ENCODE data around the gene CEP41. TPM values are rescaled to one million over a fixed set of nuclear protein-coding genes. Genes with fewer than 3 reads are reported as not detected.

Gene CEP41
- polyA plus RNA-seq, 3 donors: 2.9 to 8.5 (median 7.2) TPM

GRCh38 chr7:130395421-130395820 is 45.4 kb downstream of the CEP41 start:
- no CpG with 5 or more reads among the region's 5 CpGs for WGBS (ENCODE audit: insufficient coverage)
- peaks cover 7 to 8% of the 10 kb centered on the region in 2 donors for H3K36me3 Mint-ChIP-seq
- H3K9ac ChIP-seq (ENCODE audit: insufficient read depth, low read length, poor library complexity, severe bottlenecking): no peak overlapping the region

DNA sequence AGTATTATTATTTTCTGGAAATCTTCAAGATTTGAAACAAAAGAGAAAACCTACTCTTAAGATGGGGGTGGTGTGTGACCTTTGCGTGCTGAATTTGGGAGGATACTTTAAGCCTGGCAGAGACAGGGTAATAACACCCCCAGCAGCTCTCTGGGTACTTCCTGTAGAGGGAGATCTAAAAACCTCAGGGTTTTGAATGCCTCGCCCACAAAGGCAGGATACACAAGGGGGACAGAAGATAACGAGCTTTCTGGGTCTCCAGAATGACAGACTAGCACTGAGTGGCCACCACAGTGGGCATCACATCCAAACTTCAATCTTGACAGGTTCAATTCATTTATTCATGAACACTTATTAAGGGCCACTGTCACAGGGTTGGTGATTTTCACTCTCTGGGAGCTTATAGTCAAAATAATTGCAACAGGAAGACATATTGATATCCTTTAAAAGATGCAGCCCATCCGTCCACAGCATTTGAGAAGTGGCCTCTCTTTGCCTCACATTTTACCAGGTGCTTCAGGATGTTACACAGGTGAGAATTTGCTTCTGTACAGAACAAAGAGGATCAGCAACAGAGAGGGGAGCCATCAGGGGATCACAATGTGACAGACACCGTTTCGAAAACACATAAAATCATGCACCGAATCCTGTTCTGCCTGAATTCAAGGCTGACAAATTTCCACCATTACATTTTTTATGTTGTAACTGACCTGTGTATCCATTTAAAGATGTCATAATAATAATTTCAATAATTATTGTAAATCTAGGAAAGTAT is 46.2 kb downstream of the CEP41 start:
- no peak overlapping the region for H2AFZ ChIP-seq (ENCODE audit: insufficient read depth, low read depth, low read length, poor library complexity, severe bottlenecking)
- H3K4me2 ChIP-seq (replicated peaks; ENCODE audit: extremely low read depth, low read length, poor library complexity, severe bottlenecking): peak overlapping the region; percentile 58
- H3K4me3 ChIP-seq (replicated peaks in 1 of 3; ENCODE audit: low read depth in 2 of 3, low read length in 3 of 3): no peak overlapping the region
- Mint-ChIP-seq H3K4me3 (no peak overlapping the region), H3K27me3 (ENCODE audit: low read depth in 3 of 3) (peaks cover 0 to 2% (median 0%) of the 10 kb centered on the region in 3 donors), H3K4me1 (peaks cover 33% of the 10 kb centered on the region), H3K36me3 (peaks cover 3 to 6% of the 10 kb centered on the region in 2 donors), H3K9me3 (no peaks in the 10 kb centered on the region), H3K27ac (peak overlapping the region in 1 of 7 donors; percentile 31)
- no peak overlapping the region for H3K27ac ChIP-seq (ENCODE audit: low read depth in 1 of 2, low read length in 2 of 2)
- peaks cover 22 to 24% of the 10 kb centered on the region in 2 donors for H3K4me1 ChIP-seq (ENCODE audit: control insufficient read depth in 1 of 2, insufficient read depth in 2 of 2, low read length in 2 of 2)
- no peaks in the 10 kb centered on the region for H3K79me2 ChIP-seq (ENCODE audit: insufficient read depth, low read length)
- TF ChIP-seq, protein P1, sequence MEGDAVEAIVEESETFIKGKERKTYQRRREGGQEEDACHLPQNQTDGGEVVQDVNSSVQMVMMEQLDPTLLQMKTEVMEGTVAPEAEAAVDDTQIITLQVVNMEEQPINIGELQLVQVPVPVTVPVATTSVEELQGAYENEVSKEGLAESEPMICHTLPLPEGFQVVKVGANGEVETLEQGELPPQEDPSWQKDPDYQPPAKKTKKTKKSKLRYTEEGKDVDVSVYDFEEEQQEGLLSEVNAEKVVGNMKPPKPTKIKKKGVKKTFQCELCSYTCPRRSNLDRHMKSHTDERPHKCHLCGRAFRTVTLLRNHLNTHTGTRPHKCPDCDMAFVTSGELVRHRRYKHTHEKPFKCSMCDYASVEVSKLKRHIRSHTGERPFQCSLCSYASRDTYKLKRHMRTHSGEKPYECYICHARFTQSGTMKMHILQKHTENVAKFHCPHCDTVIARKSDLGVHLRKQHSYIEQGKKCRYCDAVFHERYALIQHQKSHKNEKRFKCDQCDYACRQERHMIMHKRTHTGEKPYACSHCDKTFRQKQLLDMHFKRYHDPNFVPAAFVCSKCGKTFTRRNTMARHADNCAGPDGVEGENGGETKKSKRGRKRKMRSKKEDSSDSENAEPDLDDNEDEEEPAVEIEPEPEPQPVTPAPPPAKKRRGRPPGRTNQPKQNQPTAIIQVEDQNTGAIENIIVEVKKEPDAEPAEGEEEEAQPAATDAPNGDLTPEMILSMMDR (IDR thresholded peaks at IDR 0.05): no peak
- H3K27me3 ChIP-seq (ENCODE audit: control insufficient read depth in 2 of 2, insufficient read depth in 2 of 2, low read length in 2 of 2): no peaks in the 10 kb centered on the region
- WGBS (ENCODE audit: insufficient coverage): 14% methylated on average over 1 of the region's 7 CpGs
- intact Hi-C loops (cut with micrococcal nuclease): no loop called here
- no peak overlapping the region for H3K9ac ChIP-seq (ENCODE audit: insufficient read depth, low read length, poor library complexity, severe bottlenecking)
- no peaks in the 10 kb centered on the region for H4K20me1 ChIP-seq (ENCODE audit: insufficient read depth, low read length)
- H3K9me3 ChIP-seq (replicated peaks in 1 of 2; ENCODE audit: control insufficient read depth in 1 of 2, insufficient read depth in 1 of 2, low read length in 2 of 2): no peaks in the 10 kb centered on the region
- DNase-seq: no peak
- H3K36me3 ChIP-seq (replicated peaks in 1 of 2; ENCODE audit: control insufficient read depth in 1 of 2, insufficient read depth in 2 of 2, low read length in 2 of 2): no peaks in the 10 kb centered on the region

More at GRCh38 chr7:130395421-130395820, 45.4 kb downstream of the CEP41 start:
- Histone ChIP-seq H2AFZ (ENCODE audit: insufficient read depth, low read depth, low read length, poor library complexity, severe bottlenecking) (no peak overlapping the region), H3K27ac (ENCODE audit: low read depth in 1 of 2, low read length in 2 of 2) (no peak overlapping the region), H3K36me3 (replicated peaks in 1 of 2; ENCODE audit: control insufficient read depth in 1 of 2, insufficient read depth in 2 of 2, low read length in 2 of 2) (no peaks in the 10 kb centered on the region), H3K27me3 (ENCODE audit: control insufficient read depth in 2 of 2, insufficient read depth in 2 of 2, low read length in 2 of 2) (no peaks in the 10 kb centered on the region), H3K9me3 (replicated peaks in 1 of 2; ENCODE audit: control insufficient read depth in 1 of 2, insufficient read depth in 1 of 2, low read length in 2 of 2) (no peaks in the 10 kb centered on the region), H4K20me1 (ENCODE audit: insufficient read depth, low read length) (no peaks in the 10 kb centered on the region), H3K4me2 (replicated peaks; ENCODE audit: extremely low read depth, low read length, poor library complexity, severe bottlenecking) (no peak overlapping the region), H3K4me1 (ENCODE audit: control insufficient read depth in 1 of 2, insufficient read depth in 2 of 2, low read length in 2 of 2) (peaks cover 22 to 24% of the 10 kb centered on the region in 2 donors), H3K79me2 (ENCODE audit: insufficient read depth, low read length) (no peaks in the 10 kb centered on the region), H3K4me3 (replicated peaks in 1 of 3; ENCODE audit: low read depth in 2 of 3, low read length in 3 of 3) (no peak overlapping the region)
- Mint-ChIP-seq H3K27me3 (ENCODE audit: low read depth in 3 of 3) (peaks cover 0 to 2% (median 0%) of the 10 kb centered on the region in 3 donors), H3K27ac (no peak overlapping the region), H3K4me3 (no peak overlapping the region), H3K4me1 (peaks cover 33% of the 10 kb centered on the region), H3K9me3 (no peaks in the 10 kb centered on the region)
- intact Hi-C loops (cut with micrococcal nuclease): no loop called here
- TF ChIP-seq, protein P1 (IDR thresholded peaks at IDR 0.05): no peak
- DNase-seq: no peak

All from CD14-positive monocyte (primary cell).